Jurkat, Clone E6-1 (cell line): Measurements from ENCODE around the gene SPNS2.

Experiments used
- DNase-seq: peaks from one replicate; pipeline ENCODE4 v3.0.0-alpha.2; 2011; ENCODE audit warnings: low read depth, low spot score
- H3K4me3 ChIP-seq: 2 replicates; pipeline ENCODE4 v1.5.1; 2011; ENCODE audit warnings: mild to moderate bottlenecking, low read length, control low read depth, moderate library complexity

Gene SPNS2

GRCh38 chr17:4557626-4558346 is 59.1 kb downstream of the SPNS2 start:
- DNase-seq = no peak
- no peak overlapping the region for H3K4me3 ChIP-seq

GRCh38 chr17:4558347-4558971 is 59.8 kb downstream of the SPNS2 start:
- no peak for DNase-seq
- H3K4me3 ChIP-seq = no peak overlapping the region

GRCh38 chr17:4559139-4559791 is 60.6 kb downstream of the SPNS2 start:
- no peak overlapping the region for H3K4me3 ChIP-seq
- DNase-seq = no peak

- H3K4me3 ChIP-seq = no peak overlapping the region
- no peak for DNase-seq
Measured at GRCh38 chr17:4559966-4560365, 61.3 kb downstream of the SPNS2 start.

GRCh38 chr17:4560421-4560820 is 61.7 kb downstream of the SPNS2 start, which contains the start of gene GGT6:
GGT6 (minus strand) TSS chr17:4560577; CDS start chr17:4560521, 56 bp downstream.
- DNase-seq = no peak
- H3K4me3 ChIP-seq = no peak within 1 kb of the TSS

GRCh38 chr17:4560837-4561256 is 62.2 kb downstream of the SPNS2 start:
- no peak for DNase-seq
- no peak overlapping the region for H3K4me3 ChIP-seq

GRCh38 chr17:4562015-4562969 is 63.6 kb downstream of the SPNS2 start:
- DNase-seq = no peak
- H3K4me3 ChIP-seq = no peak overlapping the region; the same call in 1 of the 2 replicates

GRCh38 chr17:4565209-4566141 is 66.8 kb downstream of the SPNS2 start:
- DNase-seq = peak; percentile 79
- H3K4me3 ChIP-seq = peak overlapping the region; percentile 17

GRCh38 chr17:4566785-4567184 is 68.1 kb downstream of the SPNS2 start:
- peak; percentile 54 for DNase-seq
- H3K4me3 ChIP-seq = no peak overlapping the region

GRCh38 chr17:4569591-4569990 is 70.9 kb downstream of the SPNS2 start:
- H3K4me3 ChIP-seq = no peak overlapping the region
- DNase-seq = no peak

GRCh38 chr17:4572131-4572530 is 73.5 kb downstream of the SPNS2 start:
- H3K4me3 ChIP-seq = no peak overlapping the region
- DNase-seq = no peak

- no peak overlapping the region for H3K4me3 ChIP-seq
Measured at GRCh38 chr17:4573115-4573514, 74.4 kb downstream of the SPNS2 start.

GRCh38 chr17:4573669-4574068 is 75.0 kb downstream of the SPNS2 start:
- H3K4me3 ChIP-seq = no peak overlapping the region
- DNase-seq = no peak

More at GRCh38 chr17:4573115-4573514, 74.4 kb downstream of the SPNS2 start:
- no peak for DNase-seq

- DNase-seq = no peak
Measured at GRCh38 chr17:4574448-4575045, 75.9 kb downstream of the SPNS2 start.

GRCh38 chr17:4576161-4576558 is 77.5 kb downstream of the SPNS2 start:
- no peak overlapping the region for H3K4me3 ChIP-seq
- DNase-seq = no peak

More at GRCh38 chr17:4574448-4575045, 75.9 kb downstream of the SPNS2 start:
- no peak overlapping the region for H3K4me3 ChIP-seq

- no peak overlapping the region for H3K4me3 ChIP-seq
- DNase-seq = no peak
Measured at GRCh38 chr17:4576729-4577322, 78.1 kb downstream of the SPNS2 start.

- H3K4me3 ChIP-seq = no peak overlapping the region
- DNase-seq = no peak
Measured at GRCh38 chr17:4577386-4577993, 78.8 kb downstream of the SPNS2 start.
